NCI-H2227 (cell line): Measurements from ENCODE around the gene EFCAB10.
A peak's percentile ranks its signal among the peaks of the same experiment; 100 is the strongest.
"Not testable (repeated sequence)": the region's sequence is repeated elsewhere in the genome, so short reads cannot be mapped to it uniquely, and the experiment has no call there.

Experiments
- DNase-seq: peaks from one replicate; lab custom pipeline; 2025; ENCODE audit not compliant: unreplicated experiment; lab: John Stamatoyannopoulos, UW

Gene EFCAB10

DNA sequence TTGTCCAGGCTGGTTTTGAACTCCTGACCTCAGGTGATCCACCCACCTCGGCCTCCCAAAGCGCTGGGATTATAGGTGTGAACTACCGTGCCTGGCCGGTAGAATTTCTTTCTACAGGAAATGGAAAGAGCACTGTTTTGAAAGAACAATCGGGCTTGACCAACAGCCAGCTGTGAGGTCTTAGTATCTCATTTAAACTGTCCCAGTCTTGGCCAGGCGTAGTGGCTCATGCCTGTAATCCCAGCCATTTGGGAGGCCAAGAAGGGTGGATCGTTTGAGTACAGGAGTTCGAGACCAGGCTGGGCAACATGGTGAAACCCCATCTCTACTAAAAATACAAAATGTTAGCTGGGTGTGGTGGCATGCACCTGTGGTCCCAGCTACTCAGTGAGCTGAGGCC is 17.8 kb upstream of the EFCAB10 start:
- DNase-seq = not testable (repeated sequence)

DNA sequence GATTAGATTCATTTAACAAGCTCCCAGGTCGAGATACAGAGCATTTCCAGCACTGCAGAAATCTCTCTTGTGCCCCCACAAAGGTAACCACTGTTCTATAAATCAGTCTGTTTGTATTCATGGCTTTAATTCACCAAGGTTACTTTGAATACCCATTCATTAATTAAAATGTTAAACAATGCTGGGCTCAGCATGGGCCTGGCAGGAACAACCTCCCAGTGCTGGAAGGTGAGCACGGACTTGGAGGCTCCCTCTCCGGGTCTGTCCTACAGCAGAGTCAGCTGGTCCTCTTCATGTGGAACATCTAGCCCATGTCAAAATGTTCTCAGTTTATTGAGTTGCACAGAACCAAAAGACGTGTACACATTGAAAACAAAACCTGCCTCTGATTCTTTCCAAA is 15.6 kb upstream of the EFCAB10 start:
- DNase-seq = no peak

DNA sequence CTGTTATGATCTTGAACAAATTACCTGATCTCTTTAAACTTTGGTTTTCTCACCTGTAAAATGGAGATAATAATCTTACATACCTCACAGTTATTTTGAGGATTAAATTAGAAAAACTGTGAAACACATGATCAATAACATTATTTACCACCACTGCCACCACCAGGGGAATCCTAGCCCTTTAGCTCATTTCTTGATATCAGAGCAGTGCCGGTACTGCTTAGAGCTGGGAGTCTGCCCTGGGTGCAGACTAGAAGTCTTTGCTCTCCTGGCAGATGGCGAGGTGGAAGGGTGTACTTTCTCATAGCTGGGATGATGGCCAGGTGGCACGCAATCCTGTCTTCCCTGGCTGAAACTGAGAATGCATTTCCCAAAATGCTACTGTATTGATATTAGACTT is 12.7 kb upstream of the EFCAB10 start:
- peak; percentile 21 for DNase-seq

DNA sequence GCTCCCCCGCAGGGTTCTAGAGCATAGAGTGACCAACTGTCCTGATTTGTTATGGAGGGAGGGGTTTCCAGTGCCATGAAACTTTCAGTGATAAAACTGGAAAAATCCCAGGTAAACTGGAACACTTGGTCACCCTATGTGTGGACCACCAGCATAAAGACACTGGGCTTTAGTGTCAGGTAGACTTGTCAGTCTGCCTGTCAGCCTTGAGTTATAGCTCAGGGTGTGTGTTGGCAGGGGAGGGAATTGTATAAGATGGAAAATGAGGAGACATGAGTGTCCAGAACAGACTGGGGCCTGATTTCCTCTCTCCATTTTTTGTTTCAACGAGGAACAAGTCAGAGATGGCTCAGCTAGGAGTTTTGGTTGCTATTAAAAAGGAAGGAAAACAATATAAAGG is 10.2 kb upstream of the EFCAB10 start:
- DNase-seq = no peak

DNA sequence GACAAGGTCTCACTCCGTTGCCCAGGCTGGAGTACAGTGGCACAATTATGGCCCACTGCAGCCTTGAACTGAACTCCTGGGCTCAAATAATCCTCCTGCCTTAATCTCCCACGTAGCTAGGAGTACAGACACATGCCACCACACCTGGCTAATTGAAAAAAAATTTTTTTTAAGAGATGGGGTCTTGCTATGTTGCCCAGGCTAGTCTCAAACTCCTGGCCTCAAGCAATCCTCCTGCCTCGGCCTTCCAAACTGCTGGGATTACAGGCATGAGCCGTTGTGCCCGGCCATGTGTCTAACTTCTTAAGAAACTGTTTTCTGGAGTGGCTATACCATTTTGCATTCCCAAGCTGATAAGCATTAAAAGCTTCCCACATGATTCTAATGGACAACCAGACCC is 9.5 kb upstream of the EFCAB10 start:
- DNase-seq = no peak

DNA sequence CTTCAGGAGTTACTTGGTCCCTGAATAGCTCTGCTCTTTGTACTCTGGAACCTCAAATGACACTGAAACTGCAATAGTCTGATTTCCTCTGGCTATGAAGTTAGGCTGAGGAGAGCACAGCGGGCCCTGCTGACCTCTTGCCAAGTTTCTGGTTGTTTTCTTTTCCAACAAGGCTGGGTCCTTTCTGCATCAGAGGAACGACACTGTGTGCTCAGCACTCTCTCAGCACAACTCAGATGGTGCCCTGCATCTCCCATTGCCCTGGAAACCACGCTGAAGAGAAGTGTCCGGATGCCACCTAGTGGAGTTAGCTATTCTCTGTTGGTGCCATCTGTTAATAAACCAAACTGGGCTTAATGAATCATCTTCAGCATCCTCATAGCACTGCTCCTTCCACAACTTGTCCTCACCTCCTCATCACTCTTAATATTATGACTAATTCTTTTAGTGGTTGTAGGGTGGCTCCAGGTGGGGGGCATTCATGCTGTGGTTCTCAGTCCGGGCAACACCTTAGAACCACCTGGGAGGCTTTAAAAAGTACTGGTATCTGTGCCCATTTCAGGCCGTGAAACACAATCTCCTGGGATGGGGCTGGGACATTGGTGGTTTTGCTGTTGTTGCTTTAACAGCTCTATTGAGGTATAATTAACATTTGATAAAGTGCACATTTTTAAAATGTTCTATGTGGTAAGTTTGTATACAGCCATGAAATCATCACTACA is 8.2 kb upstream of the EFCAB10 start:
- peak; percentile 83 for DNase-seq

DNA sequence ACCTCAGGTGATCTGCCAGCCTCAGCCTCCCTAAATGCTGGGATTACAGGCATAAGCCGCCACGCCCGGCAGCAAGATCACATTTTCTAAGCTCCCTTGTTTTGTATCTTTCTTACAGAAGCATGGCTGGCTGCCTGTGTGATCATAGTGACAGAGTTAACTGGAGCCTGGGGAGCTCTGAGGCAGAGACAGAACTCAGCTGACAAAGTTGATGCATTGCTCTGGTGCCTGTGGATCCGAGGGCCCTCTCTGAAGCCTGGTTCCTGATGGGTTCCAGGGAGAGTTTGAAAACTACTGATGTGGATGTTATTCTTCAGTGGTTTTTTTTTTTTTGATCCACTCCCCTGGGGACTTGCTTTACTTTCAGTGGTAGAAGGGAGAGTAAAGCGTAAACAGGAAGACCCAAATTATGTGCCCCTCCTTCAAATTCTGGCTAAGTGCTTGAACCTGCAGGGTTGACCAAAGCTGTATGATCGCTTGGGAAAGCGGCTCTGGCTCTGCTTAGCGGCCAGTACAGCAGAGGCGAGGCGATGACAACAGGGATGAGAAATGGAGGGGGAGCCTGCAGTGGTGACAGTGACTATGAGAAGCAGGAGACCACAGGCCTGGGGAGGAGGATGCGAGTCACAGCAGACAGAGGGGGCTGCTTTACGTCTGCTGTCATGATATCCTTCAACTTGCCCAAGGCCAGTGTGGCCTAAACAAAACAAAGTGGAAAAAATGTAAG is 6.8 kb upstream of the EFCAB10 start:
- no peak for DNase-seq

DNA sequence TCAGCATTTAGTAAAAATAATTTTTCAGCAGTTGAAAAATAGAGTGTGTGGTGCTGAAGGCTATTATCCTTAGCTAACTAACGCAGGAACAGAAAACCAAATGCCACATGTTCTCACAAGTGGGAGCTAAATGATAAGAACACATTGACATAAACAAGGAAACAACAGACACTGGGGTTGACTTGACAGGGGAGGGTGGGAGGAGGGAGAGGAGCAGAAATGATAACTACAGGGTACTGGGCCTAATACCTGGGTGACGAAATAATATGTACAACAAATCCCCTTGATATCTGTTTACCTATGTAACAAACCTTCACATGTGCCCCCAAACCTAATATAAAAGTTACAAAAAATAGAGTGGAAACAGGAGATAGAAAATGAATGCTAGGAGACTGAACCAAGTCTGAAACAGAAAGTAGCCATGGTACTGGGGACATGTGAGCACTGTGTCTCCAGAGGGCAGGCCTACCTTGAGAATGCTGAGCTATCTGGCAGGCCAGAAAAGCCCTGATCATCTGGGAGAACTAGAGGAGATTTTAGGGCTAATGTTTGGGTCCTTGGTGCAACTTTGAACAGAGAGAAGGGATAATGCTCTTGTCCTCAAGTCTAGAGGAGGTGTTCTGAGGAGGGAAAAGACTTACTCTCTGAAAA is 4.7 kb upstream of the EFCAB10 start:
- no peak for DNase-seq

DNA sequence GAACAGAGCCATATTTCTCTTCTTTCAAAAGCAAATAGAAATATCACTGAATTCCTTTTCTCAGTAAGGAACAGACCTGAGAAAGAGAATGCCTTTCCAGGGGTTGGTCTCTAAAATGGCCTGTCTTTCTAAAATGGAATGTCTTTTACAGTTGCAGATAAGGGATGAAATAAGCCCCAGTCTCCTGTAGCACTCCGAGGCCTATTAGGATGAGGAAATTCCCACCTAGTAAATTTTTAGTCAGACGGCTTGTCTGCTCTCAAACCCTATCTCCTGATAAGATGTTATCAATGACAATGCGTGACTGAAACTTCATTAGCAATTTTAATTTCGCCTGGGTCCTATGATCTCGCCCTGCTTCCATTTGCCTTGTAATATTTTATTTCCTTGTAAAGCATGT is 2.9 kb upstream of the EFCAB10 start:
- no peak for DNase-seq

DNA sequence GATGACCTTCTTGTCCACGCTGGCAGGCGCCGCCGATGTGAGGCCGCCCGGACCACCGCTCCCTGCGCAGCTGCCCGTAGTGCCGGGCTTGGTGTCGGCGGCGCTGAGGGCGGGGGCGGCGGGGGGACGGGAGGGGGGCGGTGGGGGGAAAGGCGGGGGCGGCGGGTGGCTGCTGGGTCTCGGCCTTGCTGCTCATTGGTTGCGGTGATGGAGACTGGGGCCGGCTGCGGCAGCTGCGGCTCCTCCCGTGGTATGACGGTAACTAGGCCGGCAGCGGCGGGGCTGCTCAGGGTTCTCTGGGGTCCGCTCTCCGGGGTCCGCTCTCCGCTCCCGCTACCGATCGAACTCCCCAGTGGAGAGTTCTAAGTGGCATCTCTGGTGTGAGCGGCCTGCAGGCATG is 1.8 kb upstream of the EFCAB10 start:
- no peak for DNase-seq

DNA sequence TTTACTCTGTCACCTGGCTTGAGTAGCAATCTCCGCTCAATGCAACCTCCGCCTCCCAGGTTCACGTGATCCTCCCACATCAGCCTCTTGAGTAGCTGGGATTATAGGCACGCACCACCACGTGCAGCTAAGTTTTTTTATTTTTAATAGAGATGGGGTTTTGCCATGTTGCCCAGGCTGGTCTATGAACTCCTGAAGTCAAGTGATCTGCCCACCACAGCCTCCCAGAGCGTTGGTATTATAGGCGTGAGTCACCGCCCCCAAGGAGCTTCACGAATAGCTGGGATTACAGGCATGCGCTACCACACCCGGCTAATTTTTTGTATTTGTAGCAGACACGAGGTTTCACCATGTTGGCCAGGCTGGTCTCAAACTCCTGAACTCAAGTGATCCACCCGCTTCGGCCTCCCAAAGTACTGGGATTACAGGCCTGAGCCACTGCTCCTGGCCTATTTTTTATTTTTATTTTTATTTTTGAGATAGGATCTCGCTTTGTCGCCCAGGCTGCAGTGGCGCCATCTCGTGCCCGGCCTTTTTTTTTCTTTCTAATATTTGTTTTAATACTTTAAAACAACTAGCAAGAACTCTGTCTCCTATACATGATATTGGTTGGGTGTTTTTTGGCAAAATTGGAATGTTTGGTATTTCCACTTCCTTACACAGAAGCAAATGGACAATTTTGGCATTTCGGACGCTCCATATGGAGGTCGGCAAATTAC is 1.1 kb downstream of the EFCAB10 start:
- peak; percentile 69 for DNase-seq

DNA sequence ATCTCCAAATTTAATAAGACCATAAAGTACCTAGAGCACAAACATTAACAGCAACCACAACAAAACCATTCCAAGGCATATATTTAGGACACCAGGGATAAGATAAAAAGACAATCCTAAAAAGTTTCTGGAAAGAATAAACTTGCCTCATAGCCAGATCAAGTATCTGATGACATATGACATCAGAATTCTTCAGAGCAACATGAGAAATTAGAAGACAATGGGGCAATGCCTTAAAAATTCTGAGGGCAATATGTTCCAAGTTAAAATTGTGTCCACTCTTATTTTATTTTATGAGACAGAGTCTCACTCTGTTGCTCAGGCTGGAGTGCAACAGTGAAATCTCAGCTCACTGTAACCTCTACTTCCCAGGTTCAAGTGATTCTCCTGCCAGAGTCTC is 2.8 kb downstream of the EFCAB10 start:
- DNase-seq = no peak

DNA sequence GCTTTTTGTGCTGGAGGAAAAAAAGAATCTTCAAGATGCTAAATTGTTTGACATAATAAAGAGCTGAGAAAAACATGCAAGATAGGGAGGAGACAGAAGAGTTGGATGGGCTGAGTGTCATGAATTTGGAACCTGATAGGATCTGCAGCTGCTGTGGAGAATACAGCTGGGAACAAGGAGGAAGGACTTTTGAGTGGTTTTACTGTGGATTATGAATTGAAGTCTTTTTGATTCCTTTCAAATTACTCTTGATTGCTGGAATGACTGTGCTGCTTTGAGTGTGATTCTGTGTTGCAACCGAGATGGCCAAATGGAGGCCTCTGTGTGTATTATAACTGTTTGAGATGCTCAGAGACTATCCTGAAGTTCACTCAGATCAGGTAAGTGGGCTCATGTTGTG is 4.0 kb downstream of the EFCAB10 start:
- no peak for DNase-seq

DNA sequence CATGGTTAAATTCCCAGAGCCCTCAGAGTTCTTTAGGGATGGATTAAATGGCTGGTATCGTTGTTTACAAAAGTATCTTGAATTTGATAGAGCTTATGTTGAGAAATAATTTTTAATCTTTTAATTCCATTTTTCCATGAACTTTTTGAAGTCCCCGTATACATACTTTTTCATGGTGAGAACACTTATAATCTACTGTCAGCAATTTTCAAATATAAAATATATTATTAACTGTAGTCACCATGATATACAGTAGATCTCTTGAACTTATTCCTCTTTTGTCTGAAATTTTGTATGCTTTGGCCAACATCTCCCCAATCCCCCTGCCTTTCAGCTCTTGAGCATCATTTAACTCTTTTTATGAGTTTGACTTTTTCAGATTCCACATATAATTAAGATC is 9.4 kb downstream of the EFCAB10 start:
- no peak for DNase-seq

DNA sequence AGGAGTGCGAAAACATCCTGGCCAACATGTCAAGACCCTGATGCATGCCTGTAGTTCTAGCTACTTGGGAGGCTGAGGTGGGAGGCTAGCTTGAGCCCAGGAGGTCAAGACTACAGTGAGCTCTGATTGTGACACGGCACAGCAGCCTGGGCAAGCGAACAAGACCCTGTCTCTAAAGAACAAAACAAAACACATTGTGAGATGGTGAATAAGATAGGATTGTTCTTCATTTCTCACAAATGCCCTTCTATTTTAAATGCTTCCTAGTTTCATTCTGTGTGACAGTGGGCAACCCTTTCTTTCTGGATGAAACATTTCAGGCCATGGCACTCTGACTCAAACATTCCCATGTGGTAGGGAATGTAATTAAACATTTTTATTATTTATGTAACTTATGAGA is 13.5 kb downstream of the EFCAB10 start:
- no peak for DNase-seq

DNA sequence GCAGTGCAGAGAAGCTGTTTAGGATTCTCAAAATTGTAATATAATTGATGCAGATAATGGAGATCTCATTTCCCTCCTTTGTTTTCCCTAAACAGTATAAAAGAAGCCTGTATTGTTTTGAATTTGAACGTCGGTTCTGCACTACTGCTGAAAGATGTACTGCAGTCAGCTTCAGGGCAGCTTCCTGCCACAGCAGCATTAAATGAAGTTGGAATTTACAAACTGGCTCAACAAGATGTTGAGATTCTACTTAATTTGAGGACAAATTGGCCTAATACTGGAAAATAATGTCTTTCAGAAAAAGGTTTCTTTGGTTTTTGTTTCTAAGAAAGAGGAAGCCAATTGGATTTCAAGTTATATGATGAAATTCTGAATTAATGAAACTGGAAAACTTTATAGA is 14.3 kb downstream of the EFCAB10 start:
- no peak for DNase-seq

DNA sequence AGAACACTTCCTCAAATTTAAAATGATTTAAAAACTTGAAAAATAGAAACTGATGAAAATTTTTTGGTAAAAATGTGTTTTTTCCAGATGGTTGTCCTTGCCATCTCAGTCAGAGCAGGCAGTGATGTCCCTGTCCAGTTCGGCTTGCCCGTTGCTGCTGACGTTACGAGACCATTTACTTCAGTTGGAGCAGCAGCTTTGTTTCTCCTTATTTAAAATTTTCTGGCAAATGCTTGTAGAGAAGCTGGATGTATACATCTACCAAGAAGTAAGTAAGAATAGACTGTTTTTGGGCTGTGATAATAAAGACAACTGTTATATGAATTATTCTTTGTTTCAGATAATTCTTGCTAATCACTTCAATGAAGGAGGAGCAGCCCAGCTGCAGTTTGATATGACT is 16.1 kb downstream of the EFCAB10 start:
- DNase-seq = no peak

DNA sequence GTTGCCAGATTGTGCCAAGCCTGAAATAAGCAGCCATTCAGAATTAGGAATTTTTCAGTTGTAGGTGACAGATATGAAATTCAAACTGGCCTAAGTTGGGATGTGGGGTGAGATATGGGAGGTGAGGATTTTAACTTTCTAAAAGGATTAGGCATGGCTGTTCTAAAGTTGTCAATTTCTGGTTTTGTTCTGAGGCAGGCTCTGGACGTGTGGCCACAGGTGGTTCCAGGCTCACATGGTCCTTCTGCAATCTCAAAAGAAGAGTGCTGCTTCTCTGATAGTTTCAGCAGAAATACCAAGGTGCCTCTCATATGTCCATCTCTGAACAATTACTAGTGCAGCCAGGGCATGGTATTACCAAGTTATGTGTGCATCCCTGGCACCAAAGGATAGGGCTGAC is 21.4 kb downstream of the EFCAB10 start:
- DNase-seq = no peak

DNA sequence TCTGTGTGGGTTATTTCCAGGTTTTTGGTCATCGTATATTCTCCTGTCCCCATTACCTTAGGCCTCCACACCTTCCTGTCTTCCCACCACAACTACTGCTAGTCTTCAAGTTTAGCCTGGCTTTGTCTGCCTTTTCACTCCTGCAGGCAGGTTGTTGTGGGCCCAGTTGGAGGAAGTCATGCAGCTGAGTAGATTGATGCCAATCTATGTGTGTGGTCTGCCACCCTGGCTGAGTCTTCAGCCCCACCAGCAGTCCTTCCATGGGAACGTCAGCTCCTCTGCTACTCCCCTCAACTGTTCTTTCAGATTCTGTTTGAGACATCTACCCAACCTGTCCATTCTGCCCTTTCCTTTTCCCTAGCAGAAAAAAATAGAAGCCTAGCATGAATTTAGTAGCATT is 43.0 kb downstream of the EFCAB10 start:
- DNase-seq = no peak

DNA sequence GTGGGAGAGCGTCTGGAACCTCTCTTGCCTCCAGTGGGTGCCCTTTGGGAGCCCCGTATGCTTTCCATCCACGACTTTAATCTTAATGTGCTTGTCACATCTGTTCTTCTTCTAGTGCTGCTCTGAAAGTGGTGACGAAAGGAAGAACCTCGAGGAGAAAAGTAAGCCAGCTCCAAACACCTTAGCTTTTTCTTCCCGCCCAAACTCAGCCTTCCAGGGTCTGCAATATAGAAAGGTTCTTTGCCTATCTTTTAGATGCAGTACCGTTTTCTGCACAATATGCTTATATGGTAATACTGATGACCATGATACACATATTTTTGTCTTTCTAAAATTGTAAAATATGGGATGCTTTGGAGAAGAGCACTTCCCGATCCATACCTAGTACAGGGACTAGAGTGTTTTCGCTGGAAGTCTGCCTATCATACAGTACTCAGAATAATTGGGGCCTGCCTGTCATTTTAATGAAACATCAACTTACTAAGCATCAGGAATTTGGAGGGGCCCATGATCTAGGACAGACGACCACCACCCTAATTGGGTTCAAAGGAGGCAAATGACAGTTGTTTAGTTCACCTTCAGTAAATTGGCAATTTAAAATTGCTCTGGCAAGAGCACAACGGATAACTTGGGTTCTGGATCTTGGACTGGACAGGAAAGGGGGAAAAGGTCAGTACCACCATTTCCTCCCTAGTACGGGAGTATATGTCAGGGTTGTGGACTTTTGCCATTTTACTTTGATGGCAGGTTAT is 48.4 kb downstream of the EFCAB10 start:
- no peak for DNase-seq
